Activated CD8-positive, alpha-beta memory T cell treated with anti-CD3 and anti-CD28 coated beads, Interleukin-2, amount 10 ng/mL, durations not matched to agents 7 days and 5 days (primary cell): Measurements from ENCODE around the gene CHCHD6. TPM values are rescaled to one million over a fixed set of nuclear protein-coding genes. Genes with fewer than 3 reads are reported as not detected.
A peak's percentile ranks its signal among the peaks of the same experiment; 100 is the strongest.

Source experiments
- ATAC-seq: fragments of 150-1000 bp; cut with Tn5 transposase; one replicate; pipeline ENCODE4 v1.10.0; 2021; ENCODE audit warnings: moderate library complexity
- CTCF ChIA-PET: fragments of 350-600 bp; sonication (Branson Sonifier 250); formaldehyde crosslinking; loops from one replicate; lab custom pipeline; 2021; ENCODE audit warnings: antibody characterized with exemption; lab: Charles Lee
- DNase-seq: peaks from one replicate; pipeline ENCODE4 v3.0.0-alpha.2; 2020
- H3K27ac Mint-ChIP-seq: one replicate; pipeline ENCODE4 v1.8.0; 2021; ENCODE audit warnings: mild to moderate bottlenecking, mixed read lengths
- H3K27me3 Mint-ChIP-seq: one replicate; pipeline ENCODE4 v1.8.0; 2021; ENCODE audit warnings: mixed read lengths
- H3K36me3 Mint-ChIP-seq: one replicate; pipeline ENCODE4 v1.8.0; 2021; ENCODE audit warnings: mild to moderate bottlenecking, mixed read lengths
- H3K4me1 Mint-ChIP-seq: one replicate; pipeline ENCODE4 v1.8.0; 2021; ENCODE audit warnings: mixed read lengths
- H3K4me3 Mint-ChIP-seq: one replicate; pipeline ENCODE4 v1.8.0; 2021; ENCODE audit warnings: mild to moderate bottlenecking, moderate library complexity, mixed read lengths
- H3K9me3 Mint-ChIP-seq: one replicate; pipeline ENCODE4 v1.8.0; 2022; ENCODE audit warnings: low read depth, mixed read lengths
- total RNA-seq, 2 experiments: library from RNA; stranded (reverse); gene quantifications; one replicate each; pipeline ENCODE4 v1.2.3, GENCODE V29; 2021

The CHCHD6 gene
- total RNA-seq, 2 experiments from 2014 or later = 7.7 to 9.0 TPM

DNA sequence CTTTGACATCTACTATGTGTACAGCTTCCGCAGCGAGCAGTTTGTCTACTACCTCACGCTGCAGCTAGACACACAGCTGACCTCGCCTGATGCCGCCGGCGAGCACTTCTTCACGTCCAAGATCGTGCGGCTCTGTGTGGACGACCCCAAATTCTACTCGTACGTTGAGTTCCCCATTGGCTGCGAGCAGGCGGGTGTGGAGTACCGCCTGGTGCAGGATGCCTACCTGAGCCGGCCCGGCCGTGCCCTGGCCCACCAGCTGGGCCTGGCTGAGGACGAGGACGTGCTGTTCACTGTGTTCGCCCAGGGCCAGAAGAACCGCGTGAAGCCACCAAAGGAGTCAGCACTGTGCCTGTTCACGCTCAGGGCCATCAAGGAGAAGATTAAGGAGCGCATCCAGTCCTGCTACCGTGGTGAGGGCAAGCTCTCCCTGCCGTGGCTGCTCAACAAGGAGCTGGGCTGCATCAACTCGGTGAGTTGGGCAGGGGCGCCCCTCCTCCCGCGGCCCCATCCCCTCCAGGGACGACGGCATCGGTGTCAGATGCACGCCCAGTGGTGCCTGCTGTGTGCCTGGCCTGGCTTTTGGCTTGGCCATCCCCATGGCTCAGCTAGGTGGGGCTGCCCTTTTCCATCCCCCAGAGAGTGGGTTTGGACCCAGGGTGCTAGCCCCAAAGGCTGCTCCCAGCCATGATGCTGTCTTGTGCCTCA, 285.4 kb downstream of the CHCHD6 start:
- Mint-ChIP-seq H3K27ac (no peak overlapping the region), H3K27me3 (no peaks in the 10 kb centered on the region), H3K4me3 (no peak overlapping the region), H3K36me3 (no peaks in the 10 kb centered on the region), H3K9me3 (no peaks in the 10 kb centered on the region), H3K4me1 (no peaks in the 10 kb centered on the region)
- CTCF ChIA-PET = no interaction called here
- DNase-seq (no peak), ATAC-seq (no peak)

- CTCF ChIA-PET = no interaction called here
- DNase-seq (no peak), ATAC-seq (no peak)
- Mint-ChIP-seq H3K4me3 (no peak overlapping the region), H3K27me3 (no peaks in the 10 kb centered on the region), H3K9me3 (no peaks in the 10 kb centered on the region), H3K36me3 (no peaks in the 10 kb centered on the region), H3K4me1 (no peaks in the 10 kb centered on the region), H3K27ac (no peak overlapping the region)
Measured at GRCh38 chr3:126990024-126990700, 286.1 kb downstream of the CHCHD6 start.

- CTCF ChIA-PET = no interaction called here
- H3K9me3 Mint-ChIP-seq = no peaks in the 10 kb centered on the region
- H3K27me3 Mint-ChIP-seq = no peaks in the 10 kb centered on the region
Measured at GRCh38 chr3:126990890-126991289, 286.9 kb downstream of the CHCHD6 start.

DNA sequence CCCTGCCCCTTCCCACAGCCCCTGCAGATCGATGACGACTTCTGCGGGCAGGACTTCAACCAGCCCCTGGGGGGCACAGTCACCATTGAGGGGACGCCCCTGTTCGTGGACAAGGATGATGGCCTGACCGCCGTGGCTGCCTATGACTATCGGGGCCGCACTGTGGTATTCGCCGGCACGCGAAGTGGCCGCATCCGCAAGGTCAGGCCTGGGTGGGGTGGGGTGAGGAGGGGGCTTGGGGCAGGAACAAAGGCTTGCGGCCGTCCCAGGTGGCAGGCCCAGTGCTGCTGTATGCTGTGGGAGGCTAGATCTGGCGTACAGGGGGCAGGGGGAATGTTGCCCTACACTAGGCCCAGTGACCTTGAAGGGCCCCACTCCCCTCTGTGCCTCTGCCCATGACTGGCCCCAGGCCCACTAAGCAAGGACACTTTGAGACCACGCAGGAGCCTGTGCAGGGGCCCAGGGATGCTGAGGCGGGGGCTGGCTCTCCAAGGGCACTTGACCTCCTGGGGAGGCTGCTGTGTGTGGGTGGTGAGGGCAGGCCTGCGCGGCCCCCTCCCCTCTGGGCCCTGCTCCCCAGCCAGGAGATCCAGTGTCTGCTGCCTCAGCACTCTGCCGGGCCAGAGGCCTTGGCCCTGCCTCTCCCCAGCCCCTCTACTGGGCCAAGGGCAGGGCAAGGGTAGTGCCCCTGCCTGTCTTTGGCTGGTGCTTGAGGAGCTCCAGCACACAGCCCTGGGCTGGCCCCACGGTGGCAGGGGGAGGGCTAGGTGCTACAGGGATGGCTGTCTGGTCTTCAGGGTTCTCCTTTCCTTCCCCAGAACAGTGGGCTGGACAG, 287.5 kb downstream of the CHCHD6 start:
- no peaks in the 10 kb centered on the region for H3K36me3 Mint-ChIP-seq
- H3K4me1 Mint-ChIP-seq = no peaks in the 10 kb centered on the region
- H3K27me3 Mint-ChIP-seq = no peaks in the 10 kb centered on the region
- no peak for DNase-seq
- ATAC-seq = no peak
- H3K4me3 Mint-ChIP-seq = no peak overlapping the region
- no peaks in the 10 kb centered on the region for H3K9me3 Mint-ChIP-seq
- CTCF ChIA-PET = interaction anchor here (1.5 kb wide), 1 partner anchor 9 kb away, joined by 6 read pairs; the partner anchor contains the start of gene PLXNA1
- no peak overlapping the region for H3K27ac Mint-ChIP-seq

More at GRCh38 chr3:126990890-126991289, 286.9 kb downstream of the CHCHD6 start:
- DNase-seq (no peak), ATAC-seq (no peak)
- Mint-ChIP-seq H3K4me1 (no peaks in the 10 kb centered on the region), H3K4me3 (no peak overlapping the region), H3K36me3 (no peaks in the 10 kb centered on the region), H3K27ac (no peak overlapping the region)

DNA sequence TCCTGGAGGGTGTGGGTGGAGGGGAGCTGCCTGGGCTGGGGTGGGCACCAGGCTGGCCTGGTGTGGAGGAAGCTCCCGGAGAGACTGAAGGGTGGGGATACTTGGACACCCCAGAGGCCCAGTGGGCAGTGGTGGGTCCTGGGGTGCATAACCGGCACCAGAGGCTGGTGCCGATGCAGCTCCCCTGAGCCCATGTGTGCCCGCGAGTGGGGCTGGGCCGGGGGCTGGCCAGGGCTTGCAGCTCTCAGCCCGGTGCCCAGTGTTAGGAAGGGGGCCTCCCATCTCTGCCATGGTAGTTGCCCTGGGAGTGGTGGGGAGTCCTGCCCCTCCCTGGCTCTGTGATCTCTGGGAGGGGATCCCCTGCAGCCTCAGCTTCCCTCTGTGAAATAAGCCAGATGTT, 288.2 kb downstream of the CHCHD6 start:
- no peaks in the 10 kb centered on the region for H3K27me3 Mint-ChIP-seq

DNA sequence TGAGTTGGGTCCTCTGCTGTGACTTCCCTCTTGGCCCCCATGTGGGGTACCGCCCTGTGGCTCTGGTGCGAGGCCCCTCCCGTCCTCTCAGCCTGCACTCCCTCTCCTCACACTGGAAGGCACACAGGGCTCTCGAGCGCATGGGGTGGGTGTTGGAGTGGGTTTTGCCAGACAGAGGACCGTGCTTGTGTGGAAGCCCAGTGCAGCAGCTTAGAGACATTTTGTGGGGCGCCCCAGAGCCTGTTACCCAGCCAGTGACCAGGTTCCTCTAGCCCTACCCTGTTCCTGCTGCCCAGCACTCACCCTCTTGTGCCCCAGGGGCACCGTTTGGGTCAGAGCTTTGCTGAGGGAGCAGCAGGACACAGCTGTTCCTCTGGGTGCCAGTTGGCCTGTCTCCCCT, 288.7 kb downstream of the CHCHD6 start:
- no peaks in the 10 kb centered on the region for H3K9me3 Mint-ChIP-seq
- H3K4me1 Mint-ChIP-seq = no peaks in the 10 kb centered on the region
- ATAC-seq = no peak

More for the DNA sequence above, 288.2 kb downstream of the CHCHD6 start:
- Mint-ChIP-seq H3K4me1 (no peaks in the 10 kb centered on the region), H3K4me3 (no peak overlapping the region), H3K27ac (no peak overlapping the region), H3K9me3 (no peaks in the 10 kb centered on the region), H3K36me3 (no peaks in the 10 kb centered on the region)
- DNase-seq = no peak
- CTCF ChIA-PET = interaction anchor here (1.5 kb wide), 1 partner anchor 10 kb away, joined by 6 read pairs; the partner anchor contains the start of gene PLXNA1
- ATAC-seq = no peak

GRCh38 chr3:126993436-126993835, 289.4 kb downstream of the CHCHD6 start:
- ATAC-seq = no peak
- Mint-ChIP-seq H3K9me3 (no peaks in the 10 kb centered on the region), H3K36me3 (no peaks in the 10 kb centered on the region), H3K4me3 (no peak overlapping the region), H3K4me1 (no peaks in the 10 kb centered on the region), H3K27ac (no peak overlapping the region), H3K27me3 (no peaks in the 10 kb centered on the region)
- no peak for DNase-seq
- CTCF ChIA-PET = interaction anchor here (1.2 kb wide), 1 partner anchor 11 kb away, joined by 3 read pairs; the partner anchor contains the start of gene PLXNA1

More for the DNA sequence above, 288.7 kb downstream of the CHCHD6 start:
- CTCF ChIA-PET = interaction anchor here (1.5 kb wide), 1 partner anchor 10 kb away, joined by 6 read pairs; the partner anchor contains the start of gene PLXNA1
- no peak overlapping the region for H3K4me3 Mint-ChIP-seq
- no peak for DNase-seq
- H3K27ac Mint-ChIP-seq = no peak overlapping the region
- no peaks in the 10 kb centered on the region for H3K27me3 Mint-ChIP-seq
- H3K36me3 Mint-ChIP-seq = no peaks in the 10 kb centered on the region

DNA sequence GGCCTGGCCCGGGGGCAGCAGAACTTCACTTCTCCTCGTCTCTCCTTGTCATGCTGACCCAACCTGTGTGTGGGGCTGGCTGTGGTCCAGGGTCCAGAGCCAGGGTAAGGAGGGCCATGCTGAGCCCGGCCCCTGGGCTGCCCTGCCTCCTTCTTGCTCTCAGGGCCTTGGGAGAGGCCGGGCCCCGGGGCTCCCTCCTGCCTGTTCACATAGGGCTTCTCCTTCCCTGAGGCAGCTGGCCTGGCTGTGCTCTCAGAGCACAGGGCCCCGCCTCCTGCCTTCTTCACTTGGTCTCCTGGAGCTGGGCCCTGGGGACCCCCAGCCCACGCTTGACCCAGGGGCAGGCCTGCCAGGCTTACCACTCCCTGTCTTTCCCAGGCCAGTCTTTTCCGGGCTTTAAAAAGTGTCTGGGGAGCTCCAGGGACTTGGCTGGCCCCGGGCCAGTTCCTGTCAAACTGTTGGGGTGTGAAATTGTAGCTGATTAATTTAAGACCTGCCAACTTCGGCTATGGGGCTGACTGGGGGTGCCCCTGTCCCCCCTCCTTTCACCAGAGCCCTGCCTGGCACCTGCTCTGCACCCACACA, 290.7 kb downstream of the CHCHD6 start:
- DNase-seq (no peak), ATAC-seq (no peak)
- Mint-ChIP-seq H3K36me3 (no peaks in the 10 kb centered on the region), H3K27me3 (no peaks in the 10 kb centered on the region), H3K9me3 (no peaks in the 10 kb centered on the region), H3K4me3 (no peak overlapping the region), H3K4me1 (no peaks in the 10 kb centered on the region), H3K27ac (no peak overlapping the region)
- CTCF ChIA-PET = interaction anchor here (1.2 kb wide), 1 partner anchor 12 kb away, joined by 3 read pairs; the partner anchor contains the start of gene PLXNA1

- no peaks in the 10 kb centered on the region for H3K4me1 Mint-ChIP-seq
- no peaks in the 10 kb centered on the region for H3K9me3 Mint-ChIP-seq
- ATAC-seq (no peak), DNase-seq (no peak)
- CTCF ChIA-PET = interaction anchor here (1.0 to 1.2 kb wide), 2 partner anchors 243 to 316 kb away, joined by 3 read pairs; no protein-coding TSS in a partner anchor
- no peaks in the 10 kb centered on the region for H3K36me3 Mint-ChIP-seq
- H3K4me3 Mint-ChIP-seq = no peak overlapping the region
- no peak overlapping the region for H3K27ac Mint-ChIP-seq
- H3K27me3 Mint-ChIP-seq = no peaks in the 10 kb centered on the region
Measured at GRCh38 chr3:126995254-126995780, 291.3 kb downstream of the CHCHD6 start.

DNA sequence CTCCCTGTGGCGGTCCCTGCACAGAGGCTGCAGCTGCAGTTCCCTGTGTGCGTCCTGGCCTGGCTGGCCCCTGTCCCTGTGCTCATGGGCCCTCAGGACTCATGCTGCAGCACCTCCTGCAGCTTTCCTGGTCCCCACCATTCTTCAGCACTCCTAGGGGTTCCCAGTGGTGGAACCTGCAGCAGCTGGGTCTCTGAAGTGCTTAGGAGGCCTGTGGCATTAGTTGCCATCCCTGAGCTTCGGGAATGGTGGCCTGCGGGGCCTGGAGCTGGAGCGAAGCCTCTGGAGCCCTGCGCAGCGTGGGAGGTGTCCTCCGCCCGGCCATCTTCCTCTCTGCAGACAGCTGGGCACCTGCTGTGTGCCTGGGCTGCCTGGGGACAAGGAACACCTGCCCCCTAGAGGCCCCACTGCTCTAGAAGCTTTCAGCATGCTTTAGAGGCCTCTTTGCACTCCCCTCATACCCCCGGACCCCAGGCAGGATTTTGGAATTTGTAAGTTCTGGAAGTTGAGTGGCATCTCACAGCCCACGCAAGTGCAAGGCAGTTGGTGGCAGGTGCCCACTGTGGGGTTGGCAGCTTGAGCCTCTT, 292.0 kb downstream of the CHCHD6 start:
- Mint-ChIP-seq H3K27me3 (no peaks in the 10 kb centered on the region), H3K9me3 (no peaks in the 10 kb centered on the region), H3K36me3 (no peaks in the 10 kb centered on the region), H3K4me3 (no peak overlapping the region), H3K4me1 (no peaks in the 10 kb centered on the region), H3K27ac (no peak overlapping the region)
- ATAC-seq (peak; percentile 16), DNase-seq (no peak)
- CTCF ChIA-PET = interaction anchor here (0.8 to 1.2 kb wide), 4 partner anchors 13 to 317 kb away, joined by 3 read pairs; no protein-coding TSS in a partner anchor

DNA sequence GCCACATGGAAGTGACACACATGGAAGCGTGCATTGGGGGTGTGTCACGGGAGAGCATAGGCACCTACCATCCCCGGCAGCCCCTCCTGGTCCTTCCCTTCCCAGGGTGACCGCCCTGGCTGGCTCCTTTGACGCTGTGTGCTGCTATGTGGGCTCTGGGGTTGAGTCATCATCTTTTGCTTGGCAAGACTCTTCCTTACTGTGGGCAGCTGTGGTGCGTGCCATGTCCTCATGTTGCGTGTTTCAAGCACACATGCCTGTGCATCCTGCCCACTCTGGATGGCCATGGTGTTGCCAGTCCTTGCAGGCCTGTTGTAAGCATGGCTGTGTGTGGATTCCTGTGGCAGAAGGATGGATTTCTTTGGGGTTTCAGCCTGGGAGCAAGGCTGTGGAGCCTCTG, 292.9 kb downstream of the CHCHD6 start:
- Mint-ChIP-seq H3K9me3 (no peaks in the 10 kb centered on the region), H3K36me3 (no peaks in the 10 kb centered on the region), H3K4me3 (no peak overlapping the region), H3K4me1 (no peaks in the 10 kb centered on the region), H3K27me3 (no peaks in the 10 kb centered on the region), H3K27ac (no peak overlapping the region)
- CTCF ChIA-PET = no interaction called here
- ATAC-seq = no peak
- no peak for DNase-seq

- ATAC-seq (no peak), DNase-seq (no peak)
- H3K4me1 Mint-ChIP-seq = no peaks in the 10 kb centered on the region
- H3K27me3 Mint-ChIP-seq = no peaks in the 10 kb centered on the region
- no peaks in the 10 kb centered on the region for H3K36me3 Mint-ChIP-seq
- CTCF ChIA-PET = no interaction called here
- no peaks in the 10 kb centered on the region for H3K9me3 Mint-ChIP-seq
- H3K4me3 Mint-ChIP-seq = no peak overlapping the region
- H3K27ac Mint-ChIP-seq = no peak overlapping the region
Measured at GRCh38 chr3:126997455-126998038, 293.5 kb downstream of the CHCHD6 start.
